ENCODE results near the gene IL4I1.

DNA sequence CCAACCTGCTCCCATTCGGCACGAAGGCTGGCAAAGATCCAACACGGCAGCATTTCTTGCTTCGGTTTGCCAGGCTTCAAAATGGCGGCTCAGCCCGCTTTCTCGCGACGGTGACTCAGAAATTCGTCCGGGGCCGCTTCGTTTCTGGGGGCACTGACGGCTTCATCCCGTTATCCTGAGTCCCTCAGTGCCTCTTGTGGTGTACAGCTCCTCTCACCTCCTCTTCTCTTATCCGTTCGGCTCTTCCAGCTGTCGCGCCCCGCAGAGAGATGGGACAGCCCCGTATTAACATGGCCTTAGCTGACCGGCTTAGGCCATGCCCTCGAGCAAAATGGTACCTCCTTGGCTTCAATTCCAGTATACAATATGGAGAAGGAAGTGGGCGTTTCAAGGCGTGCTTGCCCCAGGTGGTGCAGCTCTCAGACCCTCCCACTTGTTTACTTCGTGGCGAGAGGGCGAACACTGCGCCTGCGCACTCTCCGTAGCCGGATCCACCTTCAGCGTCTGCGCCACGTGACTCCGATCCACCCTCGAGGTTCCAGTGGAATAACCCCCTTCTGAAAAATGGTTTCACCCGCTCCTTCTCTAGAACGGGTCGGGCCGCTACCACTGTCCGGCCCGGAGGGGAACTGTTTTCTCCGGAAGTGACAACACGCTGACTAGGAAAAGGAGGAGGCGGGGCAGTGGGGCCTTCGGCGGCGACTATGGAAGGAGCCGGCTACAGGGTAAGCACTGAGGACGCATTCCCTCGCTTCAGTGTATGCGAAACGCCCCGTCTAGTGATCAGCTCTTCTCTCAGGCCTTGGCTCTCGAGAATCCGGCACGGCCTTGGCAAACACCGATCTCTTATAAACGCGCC is 19.4 kb downstream of the IL4I1 start, which contains the start of the genes AKT1S1 and TBC1D17:
- TF ChIP-seq POLR2A (IDR thresholded peaks at IDR 0.05), result peak; percentile 91 to 94
- TF ChIP-seq CTCF (IDR thresholded peaks at IDR 0.05 in 4 of 5, conservative IDR thresholded peaks at IDR 0.05 in 1 of 5), result no peak
